ENCODE results near the gene MAPK9.

DNA sequence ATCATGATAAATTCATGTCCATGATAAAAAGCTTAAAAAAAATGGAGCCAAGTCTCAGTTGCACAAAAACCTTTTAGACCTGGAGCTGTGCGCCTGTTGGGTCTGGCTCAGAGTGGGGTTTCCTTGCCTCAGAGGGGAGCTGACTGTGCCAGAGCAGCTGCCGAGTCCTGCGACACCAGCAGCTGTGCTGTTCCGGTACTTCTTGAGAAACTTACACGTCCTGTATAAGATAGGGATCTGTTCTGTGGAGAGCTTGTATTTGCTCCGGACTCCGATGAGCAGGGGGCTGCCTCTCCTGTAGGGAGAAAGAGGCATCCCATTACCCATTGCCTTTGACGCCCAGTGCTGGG lies 32.7 kb upstream of the MAPK9 start:
- TF ChIP-seq, protein P1, sequence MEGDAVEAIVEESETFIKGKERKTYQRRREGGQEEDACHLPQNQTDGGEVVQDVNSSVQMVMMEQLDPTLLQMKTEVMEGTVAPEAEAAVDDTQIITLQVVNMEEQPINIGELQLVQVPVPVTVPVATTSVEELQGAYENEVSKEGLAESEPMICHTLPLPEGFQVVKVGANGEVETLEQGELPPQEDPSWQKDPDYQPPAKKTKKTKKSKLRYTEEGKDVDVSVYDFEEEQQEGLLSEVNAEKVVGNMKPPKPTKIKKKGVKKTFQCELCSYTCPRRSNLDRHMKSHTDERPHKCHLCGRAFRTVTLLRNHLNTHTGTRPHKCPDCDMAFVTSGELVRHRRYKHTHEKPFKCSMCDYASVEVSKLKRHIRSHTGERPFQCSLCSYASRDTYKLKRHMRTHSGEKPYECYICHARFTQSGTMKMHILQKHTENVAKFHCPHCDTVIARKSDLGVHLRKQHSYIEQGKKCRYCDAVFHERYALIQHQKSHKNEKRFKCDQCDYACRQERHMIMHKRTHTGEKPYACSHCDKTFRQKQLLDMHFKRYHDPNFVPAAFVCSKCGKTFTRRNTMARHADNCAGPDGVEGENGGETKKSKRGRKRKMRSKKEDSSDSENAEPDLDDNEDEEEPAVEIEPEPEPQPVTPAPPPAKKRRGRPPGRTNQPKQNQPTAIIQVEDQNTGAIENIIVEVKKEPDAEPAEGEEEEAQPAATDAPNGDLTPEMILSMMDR (IDR thresholded peaks at IDR 0.05; ENCODE audit: low read depth, low read length, poor library complexity, severe bottlenecking): no peak
- TF ChIP-seq EZH2phosphoT487 (IDR thresholded peaks at IDR 0.05; ENCODE audit: borderline replicate concordance, low read length): no peak

Data from DOHH2 (cell line).